GM12872 (cell line): ENCODE data around the gene CCDC167.

Experiments used
- CTCF ChIP-seq: IDR thresholded peaks from 3 replicates; pipeline ENCODE4 v1.5.1; 2011; ENCODE audit warnings: low read depth, mild to moderate bottlenecking, low read length, moderate library complexity; ENCODE audit not compliant: insufficient read depth

CCDC167 gene

GRCh38 chr6:37485291-37485702 is 14.4 kb downstream of the CCDC167 start:
- TF ChIP-seq CTCF: peak; percentile 49

GRCh38 chr6:37484786-37485170 is 14.9 kb downstream of the CCDC167 start:
- no peak for TF ChIP-seq CTCF

GRCh38 chr6:37483917-37484785 is 15.5 kb downstream of the CCDC167 start:
- peak; percentile 91 for TF ChIP-seq CTCF

- no peak for TF ChIP-seq CTCF
These were observed 16.3 kb downstream of the CCDC167 start for GRCh38 chr6:37483252-37483901.

- no peak for TF ChIP-seq CTCF
These were observed 17.0 kb downstream of the CCDC167 start for GRCh38 chr6:37482606-37483251.

- no peak for TF ChIP-seq CTCF
These were observed 17.7 kb downstream of the CCDC167 start for GRCh38 chr6:37481711-37482605.
